ENCODE data around the gene SUPT20H.

GRCh38 chr13:37072024-37072423, 12.5 kb upstream of the SUPT20H start:
- TF ChIP-seq EGR1 (IDR thresholded peaks at IDR 0.05; ENCODE audit: low read depth) (no peak), CTCF (IDR thresholded peaks at IDR 0.05 in 2 of 3, conservative IDR thresholded peaks at IDR 0.05 in 1 of 3; ENCODE audit: borderline replicate concordance in 1 of 3, insufficient read depth in 1 of 3, low read depth in 2 of 3, low read length in 2 of 3) (no peak), CBX3 (IDR thresholded peaks at IDR 0.05; ENCODE audit: low read depth) (no peak), POLR2AphosphoS5 (IDR thresholded peaks at IDR 0.05; ENCODE audit: low read depth, low read length) (no peak), JUND (IDR thresholded peaks at IDR 0.05) (no peak), ZBTB33 (IDR thresholded peaks at IDR 0.05; ENCODE audit: extremely low read depth, insufficient replicate concordance, low read length) (no peak)
